GM18858 (cell line): ENCODE data around the gene RABGAP1L.
A peak's percentile ranks its signal among the peaks of the same experiment; 100 is the strongest.
"Not testable (repeated sequence)": the region's sequence is repeated elsewhere in the genome, so short reads cannot be mapped to it uniquely, and the experiment has no call there.

Source experiments
- ATAC-seq: cut with Tn5 transposase; IDR thresholded peaks from one replicate; pipeline ENCODE4 v1.9.1; 2021; ENCODE audit not compliant: unreplicated experiment

The RABGAP1L gene

GRCh38 chr1:174153085-174153824 lies 6.1 kb upstream of the RABGAP1L start:
- ATAC-seq, result no peak

DNA sequence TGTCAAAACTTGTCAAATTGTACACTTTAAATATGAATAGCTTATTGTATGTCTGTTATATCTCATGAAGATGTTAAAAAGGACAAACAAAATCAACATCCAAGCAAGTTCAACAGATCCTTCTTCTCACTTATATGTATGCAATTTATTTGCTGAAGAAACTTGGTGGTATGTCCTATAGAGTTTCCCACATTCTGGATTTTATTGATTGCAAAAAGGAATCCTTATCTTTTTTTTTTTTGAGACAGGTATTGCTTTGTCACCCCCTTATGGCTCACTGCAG lies 5.6 kb upstream of the RABGAP1L start:
- no peak for ATAC-seq

- ATAC-seq, result no peak
Observed at GRCh38 chr1:174156437-174156836, 2.9 kb upstream of the RABGAP1L start.

DNA sequence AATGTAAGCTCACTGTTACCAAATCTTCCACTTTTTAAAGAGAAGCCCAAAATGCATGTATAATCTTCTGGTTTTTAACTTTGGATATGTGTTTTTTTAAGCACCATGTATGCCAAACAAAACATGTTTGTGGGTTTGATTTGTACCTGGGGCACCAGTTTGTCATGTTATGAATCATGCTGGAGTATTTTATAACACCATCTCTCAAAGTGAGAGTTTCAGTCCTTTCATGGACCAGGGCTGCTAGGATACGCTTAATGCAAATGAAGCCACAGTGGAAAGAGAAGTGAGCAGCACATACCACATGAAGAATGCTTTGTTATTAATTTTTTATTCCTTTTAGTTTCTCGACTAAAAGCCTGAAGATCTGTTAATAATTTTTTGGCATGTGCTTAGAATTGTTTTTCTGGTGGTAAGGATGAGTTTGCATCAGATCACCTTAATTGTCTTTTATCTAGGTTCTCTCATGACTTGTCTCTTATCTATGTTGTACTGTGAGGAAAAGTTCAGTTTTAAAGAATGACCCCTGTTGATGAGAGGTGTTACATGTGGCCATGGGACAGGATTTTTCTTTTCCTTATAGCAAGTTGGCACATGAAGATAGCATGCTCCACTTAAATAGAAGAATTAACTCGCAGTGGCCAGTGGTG lies 2.0 kb upstream of the RABGAP1L start:
- ATAC-seq, result peak; percentile 52

- no peak for ATAC-seq
Observed at GRCh38 chr1:174158767-174159251, 511 bp upstream of the RABGAP1L start.

DNA sequence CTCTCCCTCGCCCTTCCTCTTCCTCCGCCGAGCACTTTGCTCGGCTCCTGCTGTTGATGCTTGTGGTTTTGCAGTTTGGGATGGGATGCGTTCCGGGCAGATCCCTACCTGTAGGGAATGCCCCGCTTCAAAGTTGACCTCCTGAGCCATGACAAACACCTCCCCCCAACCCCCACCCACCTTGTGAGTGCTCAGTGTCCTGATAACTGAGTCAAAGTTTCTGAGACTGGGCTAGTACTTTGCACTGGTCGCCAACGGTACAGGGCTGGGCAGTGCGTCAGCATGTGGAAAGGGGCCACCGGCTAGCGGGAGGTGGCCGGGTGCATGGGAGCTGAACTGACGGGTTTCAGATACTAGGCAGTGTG lies 771 bp downstream of the RABGAP1L start:
- peak; percentile 1 for ATAC-seq

DNA sequence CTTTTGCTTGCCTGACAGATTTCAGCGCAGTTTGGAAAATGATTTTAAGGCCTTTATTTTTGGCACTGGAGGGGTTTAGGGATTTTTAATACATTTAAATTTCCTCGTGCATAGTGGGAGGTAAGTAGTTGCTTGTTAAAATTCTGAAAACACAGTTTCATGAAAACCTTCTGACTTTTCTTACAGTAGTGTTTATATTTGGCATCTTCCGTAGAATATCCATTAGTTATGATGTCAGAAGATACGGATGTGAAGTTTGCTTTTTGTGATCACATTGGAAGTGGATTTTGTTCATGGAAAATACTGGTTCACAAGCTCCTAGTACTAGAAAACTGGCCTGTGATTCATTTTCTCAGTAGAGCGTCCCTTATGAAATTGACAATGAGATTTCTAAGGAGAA lies 1.3 kb downstream of the RABGAP1L start:
- no peak for ATAC-seq

- no peak for ATAC-seq
Observed at GRCh38 chr1:174161813-174162212, 2.5 kb downstream of the RABGAP1L start.

GRCh38 chr1:174164826-174165225 lies 5.5 kb downstream of the RABGAP1L start:
- ATAC-seq, result no peak

- ATAC-seq, result no peak
Observed at GRCh38 chr1:174165471-174166137, 6.3 kb downstream of the RABGAP1L start.

DNA sequence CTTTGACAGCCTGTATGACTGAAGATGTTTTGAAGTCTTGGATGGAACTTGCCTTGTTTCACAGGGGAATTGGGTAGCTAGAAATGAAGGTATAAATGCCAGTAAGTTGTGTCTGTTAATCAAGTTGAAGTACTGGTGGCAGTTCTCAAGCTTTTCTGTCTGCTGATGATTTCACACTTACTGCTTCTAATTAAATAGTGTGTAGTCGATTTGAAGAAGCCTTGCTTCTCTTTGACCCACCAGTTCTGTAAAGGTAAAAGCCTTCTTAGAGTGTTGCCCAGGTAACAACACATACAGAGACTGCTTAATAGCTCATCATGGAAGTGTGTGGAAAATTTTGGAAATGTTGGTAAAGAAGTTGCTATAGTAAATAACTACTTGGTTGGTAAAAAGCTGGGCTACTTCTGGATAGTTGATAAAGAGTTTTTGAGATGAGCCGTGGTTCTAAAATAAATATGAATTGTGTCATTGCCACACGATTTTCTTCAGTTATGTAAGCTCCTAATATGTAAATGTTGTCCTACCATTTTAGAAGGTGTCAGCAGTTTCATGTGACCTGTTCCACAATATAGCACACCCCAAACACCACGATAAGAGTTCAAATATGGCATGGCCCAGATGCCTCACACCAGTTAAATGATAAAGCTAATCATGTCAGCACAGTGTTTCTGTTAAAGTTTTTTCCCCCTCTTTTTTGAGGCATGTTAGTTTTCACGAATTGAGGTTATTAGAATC lies 7.4 kb downstream of the RABGAP1L start:
- ATAC-seq, result no peak

DNA sequence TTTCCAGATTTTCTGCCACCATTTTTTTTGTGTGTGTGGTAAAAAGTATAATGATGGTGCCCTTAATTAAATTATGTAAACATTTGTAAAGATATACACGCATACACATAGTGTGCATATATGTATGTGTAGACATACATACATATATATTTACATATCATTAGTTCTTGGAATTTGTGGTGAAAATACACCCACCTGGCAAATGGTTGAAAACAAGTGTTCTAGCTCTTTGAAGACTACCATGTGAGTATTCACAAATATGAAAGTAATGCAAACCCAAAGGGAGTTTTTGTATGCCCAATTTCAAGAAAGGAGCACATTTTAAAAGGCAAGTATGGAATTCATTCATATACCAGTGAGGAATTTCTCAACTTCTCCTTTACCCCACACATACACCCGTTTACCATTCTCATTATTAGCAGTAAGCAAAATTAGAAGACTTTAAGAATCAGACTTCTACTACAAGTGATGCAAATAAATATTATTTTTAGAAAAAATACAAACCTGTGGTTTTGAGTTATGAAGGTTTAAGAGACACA lies 8.0 kb downstream of the RABGAP1L start:
- peak; percentile 33 for ATAC-seq

- no peak for ATAC-seq
Observed at GRCh38 chr1:174169342-174169741, 10.0 kb downstream of the RABGAP1L start.

DNA sequence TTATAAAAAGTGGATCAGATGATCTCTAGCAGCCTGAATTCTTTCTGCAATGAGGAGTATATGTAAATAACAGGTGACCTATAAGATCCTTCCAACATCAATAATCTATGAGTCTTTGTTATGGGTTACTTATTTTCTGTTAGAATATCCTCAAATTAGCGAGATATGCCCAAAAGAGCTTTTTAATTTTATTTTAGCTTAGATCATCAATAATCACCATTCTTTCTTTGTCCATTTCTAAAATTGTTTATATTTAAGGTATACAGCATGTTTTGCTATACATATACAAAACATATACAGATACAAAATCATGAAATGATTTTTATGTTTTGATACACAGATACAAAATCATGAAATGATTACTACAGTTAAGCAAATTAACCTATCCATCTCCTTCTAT lies 11.8 kb downstream of the RABGAP1L start:
- no peak for ATAC-seq

- no peak for ATAC-seq
Observed at GRCh38 chr1:174174461-174175329, 15.4 kb downstream of the RABGAP1L start.

DNA sequence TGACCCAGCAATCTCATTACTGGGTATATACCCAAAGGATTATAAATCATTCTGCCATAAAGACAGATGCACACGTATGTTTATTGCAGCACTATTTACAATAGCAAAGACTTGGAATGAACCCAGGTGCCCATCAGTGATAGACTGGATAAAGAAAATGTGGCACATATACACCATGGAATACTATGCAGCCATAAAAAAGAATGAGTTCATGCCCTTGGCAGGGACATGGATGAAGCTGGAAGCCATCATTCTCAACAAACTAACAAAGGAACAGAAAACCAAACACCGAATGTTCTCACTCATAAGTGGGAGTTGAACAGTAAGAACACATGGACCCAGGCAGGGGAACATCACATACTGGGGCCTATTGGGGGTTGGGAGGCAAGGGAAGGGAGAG lies 19.1 kb downstream of the RABGAP1L start:
- ATAC-seq, result not testable (repeated sequence)

GRCh38 chr1:174189428-174190062 lies 30.2 kb downstream of the RABGAP1L start:
- ATAC-seq, result no peak

DNA sequence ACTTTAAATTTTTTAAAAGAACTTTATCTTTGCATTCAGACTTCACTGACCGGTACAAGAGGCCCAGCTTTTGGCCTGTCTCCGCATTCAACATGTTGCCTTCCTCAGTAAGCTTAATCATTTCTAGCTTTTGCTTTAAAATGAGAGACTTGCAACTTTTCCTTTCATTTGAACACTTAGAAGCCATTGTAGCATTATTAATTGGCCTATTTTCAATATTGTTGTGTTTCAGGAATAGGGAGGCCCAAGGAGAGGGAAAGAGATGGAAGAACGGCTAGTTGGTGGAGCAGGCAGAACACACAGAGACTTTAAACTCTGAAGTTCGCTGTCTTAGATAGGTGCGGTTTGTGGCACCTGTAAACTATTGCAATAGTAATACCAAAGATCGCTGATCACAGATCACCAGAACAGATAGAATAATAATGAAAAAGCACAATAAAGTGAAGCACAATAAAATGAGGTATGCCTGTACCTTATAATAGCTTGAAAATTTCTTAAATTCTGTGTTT lies 31.4 kb downstream of the RABGAP1L start:
- ATAC-seq, result no peak

GRCh38 chr1:174191349-174191862 lies 32.1 kb downstream of the RABGAP1L start:
- ATAC-seq, result no peak
